SK-N-MC (cell line): ENCODE measurements around the gene DYNC1I1.

ENCODE experiments used
- EZH2 ChIP-seq: fragments of 200-600 bp; sonication (generic); IDR thresholded peaks from one replicate; pipeline ENCODE4 v1.6.1; 2017; ENCODE audit warnings: antibody characterized with exemption
- POLR2AphosphoS5 ChIP-seq: IDR thresholded peaks from 2 replicates; pipeline ENCODE4 v1.6.1; 2012; ENCODE audit warnings: mild to moderate bottlenecking, low read depth, low read length, borderline replicate concordance

DNA sequence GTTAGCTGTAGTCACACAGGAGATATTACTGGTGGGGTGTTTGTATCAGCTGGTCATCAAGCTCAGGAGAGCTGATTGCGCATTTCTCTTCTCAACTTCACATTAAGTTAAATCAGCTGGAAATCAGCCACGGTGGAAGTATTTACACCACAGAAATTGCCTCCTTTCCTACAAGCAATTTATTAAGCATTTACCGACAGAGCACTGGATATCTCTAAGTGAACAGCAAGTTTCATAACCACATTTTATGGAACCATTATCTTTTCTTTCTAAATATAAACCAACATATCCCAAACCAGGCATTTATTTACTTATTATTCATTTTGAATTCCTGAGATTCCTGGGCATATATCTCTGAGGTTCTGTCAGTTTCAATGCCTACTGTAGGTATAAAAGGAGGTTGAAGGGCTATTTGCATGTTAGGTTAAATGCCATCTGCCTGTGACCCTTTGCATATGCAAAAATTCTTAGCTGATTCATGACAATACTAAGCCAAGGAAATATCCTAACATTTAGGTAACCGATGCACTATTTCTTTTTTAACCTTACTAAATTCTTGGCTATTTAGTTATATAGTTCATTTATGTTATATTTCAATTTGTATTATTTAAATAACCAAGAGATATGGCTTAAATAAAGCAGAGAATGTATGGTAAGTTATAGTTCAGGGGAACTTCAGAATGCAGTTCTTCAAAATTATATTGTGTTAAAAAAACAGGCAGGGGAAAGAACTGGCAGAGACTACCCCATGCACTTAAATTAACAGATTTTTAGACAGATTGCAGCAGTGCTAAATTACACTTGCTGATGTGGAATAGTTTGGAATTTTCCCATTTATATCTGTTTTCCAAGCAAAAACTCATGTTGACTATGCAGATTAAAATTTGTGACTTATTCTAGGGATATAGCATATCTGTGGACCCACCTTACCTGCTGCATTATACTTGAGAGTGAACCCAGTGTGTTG is 56.8 kb downstream of the DYNC1I1 start:
- no peak for TF ChIP-seq POLR2AphosphoS5
- TF ChIP-seq EZH2 = no peak
